ENCODE measurements around the gene IDS. TPM values are rescaled to one million over a fixed set of nuclear protein-coding genes. Genes with fewer than 3 reads are reported as not detected.
"Not testable (repeated sequence)": the region's sequence is repeated elsewhere in the genome, so short reads cannot be mapped to it uniquely, and the experiment has no call there.

Gene IDS
- total RNA-seq, 3 donors from 2014 or later (not counting 1 experiment from before 2014, with no cell fraction given), result 286 to 344 (median 317) TPM

DNA sequence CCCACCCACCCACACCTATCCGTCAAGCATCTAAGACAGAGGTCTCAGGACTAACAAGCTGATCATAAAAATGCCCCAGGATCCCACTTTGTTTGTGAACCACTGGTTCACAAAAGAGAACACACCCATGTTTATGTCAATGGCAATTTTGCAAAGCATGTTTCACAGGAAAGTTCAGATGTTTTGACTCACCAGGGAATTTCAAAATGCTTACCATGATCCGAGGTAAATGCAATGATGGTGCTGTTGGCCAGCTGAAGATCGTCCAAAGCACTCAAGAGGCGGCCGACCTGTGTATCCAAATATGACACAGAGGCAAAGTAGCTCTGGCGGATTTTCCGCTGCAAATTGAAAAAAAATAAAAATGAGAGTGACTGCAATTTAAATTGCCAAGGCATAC is 15.0 kb downstream of the IDS start:
- ATAC-seq, result no peak
- H3K36me3 ChIP-seq (ENCODE audit: control insufficient read depth, insufficient read depth, low read length), result peaks cover 83% of the 10 kb centered on the region
- no peak for DNase-seq
- WGBS (ENCODE audit: insufficient coverage), result 95% methylated on average over 5 of the region's 7 CpGs
- Mint-ChIP-seq H3K4me3 (no peak overlapping the region), H3K27me3 (ENCODE audit: low read depth in 2 of 2) (no peaks in the 10 kb centered on the region), H3K27ac (peak overlapping the region; percentile 30 to 32), H3K4me1 (peaks cover 19 to 24% of the 10 kb centered on the region in 2 donors), H3K9me3 (no peaks in the 10 kb centered on the region), H3K36me3 (peaks cover 8% of the 10 kb centered on the region)
- H3K9me3 ChIP-seq (ENCODE audit: control insufficient read depth, insufficient read depth, low read length), result no peaks in the 10 kb centered on the region
- intact Hi-C loops (cut with micrococcal nuclease), result no loop called here
- no peaks in the 10 kb centered on the region for H3K27me3 ChIP-seq (ENCODE audit: control insufficient read depth, insufficient read depth, low read length)
- H3K4me1 ChIP-seq (ENCODE audit: control insufficient read depth, insufficient read depth, low read length), result peaks cover 7% of the 10 kb centered on the region
- H3K27ac ChIP-seq (ENCODE audit: low read length), result no peak overlapping the region
- no peak overlapping the region for H3K4me3 ChIP-seq (ENCODE audit: low read length)
- TF ChIP-seq, protein P1, sequence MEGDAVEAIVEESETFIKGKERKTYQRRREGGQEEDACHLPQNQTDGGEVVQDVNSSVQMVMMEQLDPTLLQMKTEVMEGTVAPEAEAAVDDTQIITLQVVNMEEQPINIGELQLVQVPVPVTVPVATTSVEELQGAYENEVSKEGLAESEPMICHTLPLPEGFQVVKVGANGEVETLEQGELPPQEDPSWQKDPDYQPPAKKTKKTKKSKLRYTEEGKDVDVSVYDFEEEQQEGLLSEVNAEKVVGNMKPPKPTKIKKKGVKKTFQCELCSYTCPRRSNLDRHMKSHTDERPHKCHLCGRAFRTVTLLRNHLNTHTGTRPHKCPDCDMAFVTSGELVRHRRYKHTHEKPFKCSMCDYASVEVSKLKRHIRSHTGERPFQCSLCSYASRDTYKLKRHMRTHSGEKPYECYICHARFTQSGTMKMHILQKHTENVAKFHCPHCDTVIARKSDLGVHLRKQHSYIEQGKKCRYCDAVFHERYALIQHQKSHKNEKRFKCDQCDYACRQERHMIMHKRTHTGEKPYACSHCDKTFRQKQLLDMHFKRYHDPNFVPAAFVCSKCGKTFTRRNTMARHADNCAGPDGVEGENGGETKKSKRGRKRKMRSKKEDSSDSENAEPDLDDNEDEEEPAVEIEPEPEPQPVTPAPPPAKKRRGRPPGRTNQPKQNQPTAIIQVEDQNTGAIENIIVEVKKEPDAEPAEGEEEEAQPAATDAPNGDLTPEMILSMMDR (IDR thresholded peaks at IDR 0.05), result no peak

DNA sequence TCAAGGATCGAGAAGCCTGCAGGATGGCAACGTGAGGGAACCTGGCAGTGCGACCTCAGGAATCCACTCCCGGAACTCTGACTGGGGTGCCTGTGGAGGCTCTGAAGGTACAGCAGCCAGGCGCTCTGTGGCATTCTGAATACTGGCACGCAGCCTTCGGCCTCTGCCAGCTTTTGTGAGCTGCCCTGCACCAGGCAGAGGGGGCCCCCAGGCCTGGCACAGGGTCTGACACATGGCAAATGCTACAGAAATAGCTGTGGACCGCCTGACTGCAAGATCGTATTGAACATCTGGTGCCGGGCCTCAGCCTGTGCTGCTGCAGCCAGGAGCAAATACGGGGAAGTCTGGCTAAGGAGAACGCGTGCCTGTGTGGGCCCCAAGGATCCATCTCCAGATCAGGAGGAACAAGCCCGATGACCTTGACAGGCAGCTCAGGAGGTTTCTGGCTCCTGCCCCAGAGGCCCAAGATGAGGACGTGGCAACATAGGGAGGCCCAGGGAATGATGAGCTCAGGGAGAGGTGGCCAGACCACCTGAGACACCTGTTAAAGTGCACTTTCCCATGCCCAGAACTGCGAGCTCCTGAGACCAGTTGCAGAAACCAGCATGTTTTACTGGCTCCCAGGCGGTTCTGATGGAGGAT is 16.6 kb downstream of the IDS start:
- intact Hi-C loops (cut with micrococcal nuclease), result not testable (repeated sequence)

DNA sequence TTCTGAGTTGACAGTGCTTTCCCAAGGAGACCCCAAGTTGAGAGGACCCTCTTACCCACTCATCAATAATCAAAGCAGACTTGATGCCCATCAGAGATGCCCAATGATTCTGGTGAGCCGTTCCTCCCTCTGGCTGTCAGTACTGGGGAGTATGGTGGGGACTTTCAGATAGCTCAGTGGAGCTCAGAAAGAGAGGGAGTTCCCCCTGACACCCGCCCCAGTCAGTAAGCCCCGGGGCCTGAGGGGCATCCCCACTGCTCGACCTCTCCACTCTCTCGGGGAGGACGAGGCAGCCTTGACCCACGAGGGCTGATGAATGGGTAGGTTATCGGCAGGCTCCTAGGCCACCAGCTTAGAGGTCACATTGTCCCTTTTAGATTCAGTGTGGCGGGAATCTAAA is 17.1 kb downstream of the IDS start:
- H3K4me3 Mint-ChIP-seq; DNase-seq; H3K4me1 ChIP-seq (ENCODE audit: control insufficient read depth, insufficient read depth, low read length); H3K9me3 Mint-ChIP-seq; H3K9me3 ChIP-seq (ENCODE audit: control insufficient read depth, insufficient read depth, low read length); H3K4me3 ChIP-seq (ENCODE audit: low read length); H3K27ac ChIP-seq (ENCODE audit: low read length); intact Hi-C loops (cut with micrococcal nuclease); H3K27me3 ChIP-seq (ENCODE audit: control insufficient read depth, insufficient read depth, low read length); H3K27ac Mint-ChIP-seq; H3K27me3 Mint-ChIP-seq (ENCODE audit: low read depth in 2 of 2); H3K36me3 Mint-ChIP-seq: not testable (repeated sequence)
- WGBS (ENCODE audit: insufficient coverage), result 100% methylated on average over 1 of the region's 9 CpGs
- peak in 2 of 3 donors; percentile 30 to 35 for ATAC-seq
- peaks cover 19 to 26% of the 10 kb centered on the region in 2 donors for H3K4me1 Mint-ChIP-seq
- H3K36me3 ChIP-seq (ENCODE audit: control insufficient read depth, insufficient read depth, low read length), result peaks cover 74% of the 10 kb centered on the region

More for the DNA sequence above, 16.6 kb downstream of the IDS start:
- peaks cover 19 to 26% of the 10 kb centered on the region in 2 donors for H3K4me1 Mint-ChIP-seq
- peaks cover 75% of the 10 kb centered on the region for H3K36me3 ChIP-seq (ENCODE audit: control insufficient read depth, insufficient read depth, low read length)
- H3K4me3 ChIP-seq (ENCODE audit: low read length); H3K9me3 Mint-ChIP-seq; DNase-seq; H3K36me3 Mint-ChIP-seq; ATAC-seq; H3K4me1 ChIP-seq (ENCODE audit: control insufficient read depth, insufficient read depth, low read length); H3K27me3 Mint-ChIP-seq (ENCODE audit: low read depth in 2 of 2); H3K9me3 ChIP-seq (ENCODE audit: control insufficient read depth, insufficient read depth, low read length); H3K27me3 ChIP-seq (ENCODE audit: control insufficient read depth, insufficient read depth, low read length); H3K27ac ChIP-seq (ENCODE audit: low read length): not testable (repeated sequence)
- H3K4me3 Mint-ChIP-seq, result peak overlapping the region; percentile 31
- WGBS (ENCODE audit: insufficient coverage), result 95% methylated on average over 7 of the region's 17 CpGs
- H3K27ac Mint-ChIP-seq, result peak overlapping the region in 1 of 2 donors; percentile 29

DNA sequence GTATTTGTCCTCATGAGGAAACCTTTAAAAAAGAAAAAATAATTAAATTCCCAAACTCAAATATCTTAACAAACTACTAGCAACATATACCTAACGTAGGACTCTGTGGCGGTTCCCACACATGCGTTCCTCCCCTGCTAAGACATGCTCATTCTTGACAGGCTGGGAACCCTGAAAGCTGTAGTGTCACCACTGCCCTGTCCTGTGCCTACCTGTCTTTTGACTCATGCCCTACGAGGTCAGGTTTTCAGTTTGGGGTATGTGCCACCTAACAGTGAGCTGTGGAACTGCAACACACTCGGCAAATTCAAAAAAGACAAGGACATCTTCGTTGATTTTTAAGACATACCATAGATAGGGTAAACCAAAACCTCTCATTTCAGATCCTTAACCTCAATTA is 17.8 kb downstream of the IDS start:
- Histone ChIP-seq H3K27ac (ENCODE audit: low read length) (no peak overlapping the region), H3K36me3 (ENCODE audit: control insufficient read depth, insufficient read depth, low read length) (peaks cover 70% of the 10 kb centered on the region), H3K4me1 (ENCODE audit: control insufficient read depth, insufficient read depth, low read length) (peaks cover 7% of the 10 kb centered on the region), H3K9me3 (ENCODE audit: control insufficient read depth, insufficient read depth, low read length) (no peaks in the 10 kb centered on the region), H3K27me3 (ENCODE audit: control insufficient read depth, insufficient read depth, low read length) (no peaks in the 10 kb centered on the region), H3K4me3 (ENCODE audit: low read length) (no peak overlapping the region)
- DNase-seq (peak in 1 of 2 donors; percentile 43), ATAC-seq (peak in 2 of 3 donors; percentile 47 to 74)
- peak overlapping the region; percentile 40 for H3K4me3 Mint-ChIP-seq
- peaks cover 19 to 26% of the 10 kb centered on the region in 2 donors for H3K4me1 Mint-ChIP-seq
- H3K36me3 Mint-ChIP-seq, result peaks cover 8% of the 10 kb centered on the region
- intact Hi-C loops (cut with micrococcal nuclease), result no loop called here
- H3K27ac Mint-ChIP-seq, result peak overlapping the region; percentile 60 to 63
- H3K27me3 Mint-ChIP-seq (ENCODE audit: low read depth in 2 of 2), result no peaks in the 10 kb centered on the region
- H3K9me3 Mint-ChIP-seq, result no peaks in the 10 kb centered on the region
- WGBS (ENCODE audit: insufficient coverage), result 59% methylated on average over 6 of the region's 6 CpGs
- TF ChIP-seq, protein P1 (IDR thresholded peaks at IDR 0.05), result no peak
